GM18517 (cell line): ENCODE measurements around the gene FANCC.

Experiments used
- ATAC-seq: cut with Tn5 transposase; IDR thresholded peaks from one replicate; pipeline ENCODE4 v1.9.1; 2021; ENCODE audit warnings: mild to moderate bottlenecking, moderate library complexity; ENCODE audit not compliant: unreplicated experiment

The FANCC gene

GRCh38 chr9:95053611-95054570, 263.6 kb downstream of the FANCC start:
- no peak for ATAC-seq

- ATAC-seq, result no peak
Observed at GRCh38 chr9:95049761-95050160, 267.7 kb downstream of the FANCC start.
